Tibial artery (tissue), 4 donors: ENCODE data around the gene HHAT.

Source experiments
- DNase-seq, 2 donors: peaks; one replicate each; pipeline ENCODE4 v3.0.0-alpha.2; 2019
- H3K27ac ChIP-seq, 2 donors: fragments of 200-600 bp; sonication (generic) in 1 of 2; 1 replicate in 1 of 2; 2 replicates in 1 of 2; pipeline ENCODE4 v1.5.1; 2018 to 2019; ENCODE audit warnings: mild to moderate bottlenecking in 1 of 2
- H3K27me3 ChIP-seq, 2 donors: fragments of 200-600 bp; sonication (generic) in 1 of 2; one replicate each; pipeline versions ENCODE4 v1.5.1 to v1.6.0; 2016 to 2019
- H3K36me3 ChIP-seq, 3 donors: fragments of 200-600 bp; sonication (generic) in 2 of 3; one replicate each; pipeline ENCODE4 v1.5.1; 2016 to 2019; ENCODE audit warnings: mild to moderate bottlenecking in 2 of 3
- H3K4me1 ChIP-seq, 4 donors: fragments of 200-600 bp; sonication (generic) in 2 of 4; 1 replicate in 3 of 4; 2 replicates in 1 of 4; pipeline ENCODE4 v1.5.1; 2016 to 2019
- H3K4me3 ChIP-seq, 2 donors: fragments of 200-600 bp; sonication (generic) in 1 of 2; 1 replicate in 1 of 2; 2 replicates in 1 of 2; pipeline ENCODE4 v1.5.1; 2018 to 2019; ENCODE audit warnings: mild to moderate bottlenecking in 2 of 2
- H3K9me3 ChIP-seq, 3 donors: fragments of 200-600 bp; sonication (generic) in 1 of 3; one replicate each; pipeline ENCODE4 v1.5.1; 2016 to 2019
- intact Hi-C: fragments of 100-400 bp; cut with DNase I; formaldehyde crosslinking; loops from one replicate; pipeline ENCODE4 v1.15.0; 2023; ENCODE audit warnings: low total_unique reads
- TF ChIP-seq, protein P1 (sequence below), 2 experiments: fragments of 200-600 bp in 1 of 2; fragments of 450-650 bp in 1 of 2; IDR thresholded peaks; one replicate each; pipeline ENCODE4 v1.5.1; 2017 to 2019; ENCODE audit warnings: antibody characterized with exemption in 2 of 2, mild to moderate bottlenecking in 1 of 2, moderate library complexity in 1 of 2

Gene HHAT

GRCh38 chr1:210557426-210558077, 228.8 kb downstream of the HHAT start:
- Histone ChIP-seq H3K27me3 (no peaks in the 10 kb centered on the region), H3K36me3 (no peaks in the 10 kb centered on the region), H3K9me3 (no peaks in the 10 kb centered on the region), H3K4me3 (no peak overlapping the region), H3K27ac (no peak overlapping the region), H3K4me1 (no peaks in the 10 kb centered on the region)
- intact Hi-C loops = no loop called here
- TF ChIP-seq, protein P1, sequence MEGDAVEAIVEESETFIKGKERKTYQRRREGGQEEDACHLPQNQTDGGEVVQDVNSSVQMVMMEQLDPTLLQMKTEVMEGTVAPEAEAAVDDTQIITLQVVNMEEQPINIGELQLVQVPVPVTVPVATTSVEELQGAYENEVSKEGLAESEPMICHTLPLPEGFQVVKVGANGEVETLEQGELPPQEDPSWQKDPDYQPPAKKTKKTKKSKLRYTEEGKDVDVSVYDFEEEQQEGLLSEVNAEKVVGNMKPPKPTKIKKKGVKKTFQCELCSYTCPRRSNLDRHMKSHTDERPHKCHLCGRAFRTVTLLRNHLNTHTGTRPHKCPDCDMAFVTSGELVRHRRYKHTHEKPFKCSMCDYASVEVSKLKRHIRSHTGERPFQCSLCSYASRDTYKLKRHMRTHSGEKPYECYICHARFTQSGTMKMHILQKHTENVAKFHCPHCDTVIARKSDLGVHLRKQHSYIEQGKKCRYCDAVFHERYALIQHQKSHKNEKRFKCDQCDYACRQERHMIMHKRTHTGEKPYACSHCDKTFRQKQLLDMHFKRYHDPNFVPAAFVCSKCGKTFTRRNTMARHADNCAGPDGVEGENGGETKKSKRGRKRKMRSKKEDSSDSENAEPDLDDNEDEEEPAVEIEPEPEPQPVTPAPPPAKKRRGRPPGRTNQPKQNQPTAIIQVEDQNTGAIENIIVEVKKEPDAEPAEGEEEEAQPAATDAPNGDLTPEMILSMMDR (IDR thresholded peaks at IDR 0.05) = no peak
- no peak for DNase-seq

DNA sequence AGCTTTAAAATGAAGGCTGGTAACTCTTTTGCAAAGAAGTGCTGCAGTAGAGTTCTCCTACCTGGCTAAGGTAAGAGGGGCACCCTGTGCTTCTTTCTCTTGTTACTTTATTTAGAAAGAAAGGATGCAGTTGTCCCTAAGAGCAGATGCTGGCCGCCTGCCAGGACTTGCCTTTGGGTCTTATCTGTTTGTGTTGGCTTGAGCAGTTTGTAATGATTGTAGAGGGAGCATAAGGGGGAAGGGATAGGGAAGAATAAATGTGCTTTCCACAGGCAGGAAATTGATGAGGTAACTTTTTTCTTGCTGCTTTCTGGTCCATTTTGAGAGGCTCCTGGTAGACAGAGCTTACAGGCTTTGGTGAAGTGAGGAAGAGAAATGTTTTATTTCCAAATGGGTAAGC, 229.6 kb downstream of the HHAT start:
- no peaks in the 10 kb centered on the region for H3K27me3 ChIP-seq
- TF ChIP-seq, protein P1 (IDR thresholded peaks at IDR 0.05) = no peak
- no peaks in the 10 kb centered on the region for H3K4me1 ChIP-seq
- H3K4me3 ChIP-seq = no peak overlapping the region
- no peak overlapping the region for H3K27ac ChIP-seq
- intact Hi-C loops = no loop called here
- no peaks in the 10 kb centered on the region for H3K9me3 ChIP-seq
- DNase-seq = no peak
- H3K36me3 ChIP-seq = no peaks in the 10 kb centered on the region

DNA sequence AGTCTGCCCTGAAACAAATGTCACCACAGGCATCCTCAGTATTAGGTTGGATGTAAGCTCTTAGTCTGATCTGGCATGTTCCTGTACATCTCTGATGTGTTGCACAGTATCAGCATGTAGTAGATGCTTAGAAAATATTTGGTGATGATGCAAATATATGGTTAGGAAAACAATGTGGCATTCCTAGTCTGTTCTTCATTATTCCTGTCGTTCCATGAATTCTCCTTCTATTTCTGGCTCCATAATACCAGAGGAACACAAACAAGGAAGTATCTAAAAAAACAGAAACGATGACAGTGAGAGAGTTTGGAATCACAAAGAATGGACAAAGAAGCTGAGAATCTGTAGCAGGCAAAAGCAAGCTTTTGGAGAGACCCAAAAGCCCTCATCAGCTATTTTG, 236.6 kb downstream of the HHAT start:
- TF ChIP-seq, protein P1 (IDR thresholded peaks at IDR 0.05) = no peak
- no peak overlapping the region for H3K4me3 ChIP-seq
- DNase-seq = no peak
- H3K36me3 ChIP-seq = no peaks in the 10 kb centered on the region
- intact Hi-C loops = no loop called here
- no peaks in the 10 kb centered on the region for H3K27me3 ChIP-seq
- no peaks in the 10 kb centered on the region for H3K9me3 ChIP-seq
- H3K27ac ChIP-seq = no peak overlapping the region
- H3K4me1 ChIP-seq = no peaks in the 10 kb centered on the region

- H3K9me3 ChIP-seq = no peaks in the 10 kb centered on the region
- H3K4me3 ChIP-seq = no peak overlapping the region
- TF ChIP-seq, protein P1 (IDR thresholded peaks at IDR 0.05) = no peak
- H3K36me3 ChIP-seq = no peaks in the 10 kb centered on the region
- H3K27me3 ChIP-seq = no peaks in the 10 kb centered on the region
- no peak overlapping the region for H3K27ac ChIP-seq
- intact Hi-C loops = no loop called here
- H3K4me1 ChIP-seq = no peaks in the 10 kb centered on the region
- DNase-seq = no peak
Measured at GRCh38 chr1:210568631-210569030, 239.9 kb downstream of the HHAT start.

DNA sequence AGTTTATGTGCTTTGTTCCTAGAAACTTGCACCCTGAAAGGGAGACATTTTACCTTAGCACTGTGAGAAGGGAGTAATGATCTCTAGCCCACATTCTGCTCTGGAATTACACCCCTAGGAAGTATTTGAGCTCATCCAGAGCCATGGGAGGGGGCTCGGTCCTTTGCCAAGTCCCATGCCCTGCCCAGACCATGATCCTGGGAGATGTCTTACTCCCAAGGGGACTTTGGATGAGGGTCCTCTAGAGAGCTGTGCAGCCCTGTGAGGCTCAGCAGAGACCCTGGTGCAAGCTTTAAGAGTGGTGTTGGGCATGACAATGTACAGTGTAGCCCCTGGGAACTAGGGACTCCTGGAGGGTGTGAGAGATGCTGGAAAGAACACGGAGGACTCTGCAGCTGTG, 241.4 kb downstream of the HHAT start:
- intact Hi-C loops = no loop called here
- H3K27ac ChIP-seq = no peak overlapping the region
- H3K36me3 ChIP-seq = no peaks in the 10 kb centered on the region
- H3K9me3 ChIP-seq = no peaks in the 10 kb centered on the region
- no peaks in the 10 kb centered on the region for H3K4me1 ChIP-seq
- no peak for DNase-seq
- no peak overlapping the region for H3K4me3 ChIP-seq
- TF ChIP-seq, protein P1 (IDR thresholded peaks at IDR 0.05) = no peak
- H3K27me3 ChIP-seq = no peaks in the 10 kb centered on the region
